T-cell (primary cell): ENCODE data around the gene RARB. TPM values are rescaled to one million over a fixed set of nuclear protein-coding genes. Genes with fewer than 3 reads are reported as not detected.

ENCODE experiments used
- ATAC-seq, 4 experiments: fragments of 200-7000 bp in 3 of 4; fragments of 150-1000 bp in 1 of 4; cut with Tn5 transposase; replicated peaks in 1 of 4; 1 replicate in 3 of 4; 2 replicates in 1 of 4; pipeline ENCODE4 v1.10.0; 2021; ENCODE audit warnings: moderate library complexity in 3 of 4, mild to moderate bottlenecking in 2 of 4, moderate number of reproducible peaks in 1 of 4
- CTCF ChIA-PET, 2 donors: fragments of 300-600 bp; sonication (Branson Sonifier 250); formaldehyde crosslinking; loops; one replicate each; lab custom pipeline; 2022; ENCODE audit warnings: antibody characterized with exemption in 2 of 2; lab: Charles Lee
- POLR2A ChIA-PET, 2 donors: fragments of 300-600 bp; sonication (Branson Sonifier 250); formaldehyde crosslinking; loops; one replicate each; lab custom pipeline; 2022; ENCODE audit warnings: antibody characterized with exemption in 2 of 2; lab: Charles Lee
- DNase-seq, 35 experiments: peaks; one replicate each; pipeline versions ENCODE4 v3.0.0 to v3.0.0-alpha.2; 2013 to 2023
- H3K27ac ChIP-seq: one replicate; pipeline ENCODE4 v1.5.1; 2013; ENCODE audit warnings: low read length
- H3K27me3 ChIP-seq, 2 experiments: replicated peaks in 1 of 2; 1 replicate in 1 of 2; 2 replicates in 1 of 2; pipeline versions ENCODE4 v1.6.1 to v1.7.0; 2013; ENCODE audit warnings: low read length in 1 of 2, mixed read lengths in 1 of 2; ENCODE audit not compliant: control insufficient read depth in 2 of 2, insufficient read depth in 2 of 2; ENCODE audit errors: extremely low read depth in 1 of 2
- H3K36me3 ChIP-seq, 2 donors: 1 replicate in 1 of 2; 2 replicates in 1 of 2; pipeline versions ENCODE4 v1.6.1 to v1.7.0; 2013; ENCODE audit warnings: low read length in 1 of 2; ENCODE audit not compliant: control insufficient read depth in 2 of 2, insufficient read depth in 1 of 2; ENCODE audit errors: extremely low read depth in 1 of 2
- H3K4me1 ChIP-seq, 2 experiments: 1 replicate in 1 of 2; 2 replicates in 1 of 2; pipeline versions ENCODE4 v1.6.1 to v1.7.0; 2013; ENCODE audit warnings: low read length in 2 of 2, mixed read lengths in 1 of 2; ENCODE audit not compliant: insufficient read depth in 2 of 2, control insufficient read depth in 1 of 2; ENCODE audit errors: extremely low read depth in 1 of 2
- H3K4me3 ChIP-seq, 2 donors: 1 replicate in 1 of 2; 2 replicates in 1 of 2; pipeline versions ENCODE4 v1.5.1 to v1.7.0; 2013; ENCODE audit warnings: mild to moderate bottlenecking in 2 of 2, low read length in 1 of 2, moderate library complexity in 1 of 2; ENCODE audit not compliant: control insufficient read depth in 1 of 2; ENCODE audit errors: extremely low read depth in 1 of 2
- H3K9me3 ChIP-seq: 2 replicates; pipeline ENCODE4 v1.7.0; 2013
- H3K27ac Mint-ChIP-seq, 2 donors: one replicate each; pipeline ENCODE4 v1.8.0; 2020 to 2021; ENCODE audit warnings: mild to moderate bottlenecking in 2 of 2, mixed read lengths in 2 of 2
- H3K27me3 Mint-ChIP-seq, 2 donors: one replicate each; pipeline ENCODE4 v1.8.0; 2021 to 2022; ENCODE audit warnings: mixed read lengths in 2 of 2
- H3K36me3 Mint-ChIP-seq: one replicate; pipeline ENCODE4 v1.8.0; 2021; ENCODE audit warnings: mixed read lengths
- H3K4me1 Mint-ChIP-seq, 3 donors: one replicate each; pipeline ENCODE4 v1.8.0; 2020 to 2022; ENCODE audit warnings: mixed read lengths in 3 of 3, mild to moderate bottlenecking in 1 of 3
- H3K4me3 Mint-ChIP-seq, 3 donors: one replicate each; pipeline ENCODE4 v1.8.0; 2020 to 2022; ENCODE audit warnings: mild to moderate bottlenecking in 3 of 3, mixed read lengths in 3 of 3, moderate library complexity in 3 of 3
- H3K9me3 Mint-ChIP-seq, 3 donors: one replicate each; pipeline ENCODE4 v1.8.0; 2020 to 2022; ENCODE audit warnings: mixed read lengths in 3 of 3
- WGBS: methylation state at CpG from one replicate; pipeline ENCODE4 v1.1.5; 2013; ENCODE audit warnings: missing lambda C conversion rate; ENCODE audit not compliant: insufficient coverage; 5-methylcytosine and 5-hydroxymethylcytosine counted together
- total RNA-seq, 35 experiments: library from RNA in 6 of 35; stranded (reverse) in 6 of 35; fragments of 120-200 nt in 1 of 35; gene quantifications; one replicate each; pipeline versions ENCODE4 v1.2.1 to v1.2.4 and lab custom pipeline; 2013 to 2026

The RARB gene
- total RNA-seq, 5 donors from 2014 or later (not counting 1 experiment from before 2014, with no cell fraction given) = not detected

DNA sequence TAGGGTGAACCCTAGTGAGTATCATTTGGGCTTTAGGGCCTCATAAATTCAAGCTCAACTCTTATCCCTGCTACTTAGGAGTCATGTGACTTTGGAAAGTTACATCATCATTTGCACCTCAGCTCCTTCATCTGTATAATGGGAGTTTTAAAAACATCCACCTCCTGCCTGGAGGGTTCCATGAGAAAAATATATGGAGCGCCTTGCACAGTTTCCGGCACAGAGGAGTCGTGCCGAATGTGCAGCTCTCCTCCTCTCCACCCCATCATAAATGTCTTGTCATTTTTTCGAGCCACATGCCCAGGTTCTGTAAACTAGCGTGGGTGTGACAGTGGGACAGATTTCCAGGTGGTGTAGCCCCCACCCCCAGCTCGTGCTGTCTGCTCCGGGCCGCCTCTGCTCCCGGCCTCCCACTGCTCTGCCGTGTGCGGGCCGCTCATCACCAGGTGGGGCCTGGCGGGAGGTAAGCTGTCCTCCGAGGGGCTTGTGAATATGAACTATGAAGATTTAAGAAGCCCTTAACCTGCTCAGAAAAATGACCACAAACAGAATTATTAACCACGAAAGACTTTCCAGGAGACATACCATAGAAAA lies 146.2 kb downstream of the RARB start:
- ChIA-PET CTCF (no interaction called here), POLR2A (interaction anchor here in 1 of 2 donors (0.6 kb wide), 1 partner anchor 147 kb away, joined by 3 read pairs; no protein-coding TSS in a partner anchor)
- Mint-ChIP-seq H3K36me3 (no peaks in the 10 kb centered on the region), H3K27ac (no peak overlapping the region), H3K27me3 (peaks cover 4 to 11% of the 10 kb centered on the region in 2 donors), H3K4me1 (no peaks in the 10 kb centered on the region), H3K9me3 (no peaks in the 10 kb centered on the region), H3K4me3 (no peak overlapping the region)
- peaks cover 0 to 19% of the 10 kb centered on the region in 2 experiments for H3K27me3 ChIP-seq
- H3K4me1 ChIP-seq = no peaks in the 10 kb centered on the region
- DNase-seq (no peak), ATAC-seq (no peak)
- no peak overlapping the region for H3K27ac ChIP-seq
- H3K36me3 ChIP-seq = no peaks in the 10 kb centered on the region
- 100% methylated on average over 3 of the region's 16 CpGs for WGBS
- no peaks in the 10 kb centered on the region for H3K9me3 ChIP-seq
- no peak overlapping the region for H3K4me3 ChIP-seq

DNA sequence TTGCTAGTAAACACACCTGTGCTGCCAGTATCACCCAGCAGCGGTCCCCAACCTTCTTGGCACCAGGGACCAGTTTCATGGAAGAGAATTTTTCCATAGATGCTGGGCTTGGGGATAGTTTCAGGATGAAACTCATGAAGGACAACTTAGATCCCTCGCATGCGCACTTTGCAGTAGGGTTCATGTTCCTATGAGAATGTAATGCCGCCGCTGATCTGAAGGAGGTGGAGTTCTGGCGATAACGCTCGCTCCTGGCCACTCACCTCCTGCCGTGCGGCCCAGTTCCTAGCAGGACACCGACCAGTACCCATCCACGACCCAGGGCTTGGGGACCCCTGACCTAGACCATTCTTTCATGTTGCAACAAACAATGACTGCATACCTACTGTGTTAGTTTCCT lies 146.9 kb downstream of the RARB start:
- Mint-ChIP-seq H3K4me1 (no peaks in the 10 kb centered on the region), H3K9me3 (no peaks in the 10 kb centered on the region), H3K27me3 (peaks cover 2 to 11% of the 10 kb centered on the region in 2 donors), H3K36me3 (no peaks in the 10 kb centered on the region), H3K4me3 (no peak overlapping the region), H3K27ac (no peak overlapping the region)
- POLR2A ChIA-PET = no interaction called here
- Histone ChIP-seq H3K4me3 (no peak overlapping the region), H3K27me3 (peaks cover 0 to 19% of the 10 kb centered on the region in 2 experiments), H3K36me3 (no peaks in the 10 kb centered on the region), H3K9me3 (no peaks in the 10 kb centered on the region), H3K4me1 (no peaks in the 10 kb centered on the region), H3K27ac (no peak overlapping the region)
- ATAC-seq = no peak
- CTCF ChIA-PET = no interaction called here
- DNase-seq = no peak
- WGBS = 97% methylated on average over 5 of the region's 12 CpGs

DNA sequence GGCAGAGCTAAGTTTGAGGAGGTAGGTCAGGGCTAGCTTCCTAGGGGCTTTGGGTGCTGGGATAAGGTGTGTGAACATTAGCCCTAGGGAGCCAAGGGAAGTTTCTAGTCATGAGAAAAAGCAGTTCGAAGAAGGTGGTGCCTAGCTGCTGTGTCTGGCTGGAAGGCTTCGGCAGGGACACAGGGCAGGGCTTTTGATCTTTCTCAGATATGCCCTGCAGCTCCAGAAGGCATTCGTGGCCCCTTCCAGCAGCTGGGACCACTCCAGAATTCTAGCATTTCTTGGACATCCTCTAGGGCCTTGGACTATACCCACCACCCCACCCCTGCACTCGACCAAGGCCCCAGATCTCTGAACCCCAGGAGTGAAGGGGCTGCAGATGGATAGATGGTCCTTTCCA lies 148.1 kb downstream of the RARB start:
- Mint-ChIP-seq H3K4me1 (no peaks in the 10 kb centered on the region), H3K9me3 (no peaks in the 10 kb centered on the region), H3K27ac (no peak overlapping the region), H3K36me3 (no peaks in the 10 kb centered on the region), H3K4me3 (no peak overlapping the region), H3K27me3 (peaks cover 2 to 11% of the 10 kb centered on the region in 2 donors)
- Histone ChIP-seq H3K27me3 (peaks cover 0 to 19% of the 10 kb centered on the region in 2 experiments), H3K4me3 (no peak overlapping the region), H3K36me3 (no peaks in the 10 kb centered on the region), H3K9me3 (no peaks in the 10 kb centered on the region), H3K4me1 (no peaks in the 10 kb centered on the region), H3K27ac (no peak overlapping the region)
- ChIA-PET POLR2A (no interaction called here), CTCF (no interaction called here)
- ATAC-seq (no peak), DNase-seq (no peak)
- WGBS = 92% methylated on average over 2 of the region's 4 CpGs

DNA sequence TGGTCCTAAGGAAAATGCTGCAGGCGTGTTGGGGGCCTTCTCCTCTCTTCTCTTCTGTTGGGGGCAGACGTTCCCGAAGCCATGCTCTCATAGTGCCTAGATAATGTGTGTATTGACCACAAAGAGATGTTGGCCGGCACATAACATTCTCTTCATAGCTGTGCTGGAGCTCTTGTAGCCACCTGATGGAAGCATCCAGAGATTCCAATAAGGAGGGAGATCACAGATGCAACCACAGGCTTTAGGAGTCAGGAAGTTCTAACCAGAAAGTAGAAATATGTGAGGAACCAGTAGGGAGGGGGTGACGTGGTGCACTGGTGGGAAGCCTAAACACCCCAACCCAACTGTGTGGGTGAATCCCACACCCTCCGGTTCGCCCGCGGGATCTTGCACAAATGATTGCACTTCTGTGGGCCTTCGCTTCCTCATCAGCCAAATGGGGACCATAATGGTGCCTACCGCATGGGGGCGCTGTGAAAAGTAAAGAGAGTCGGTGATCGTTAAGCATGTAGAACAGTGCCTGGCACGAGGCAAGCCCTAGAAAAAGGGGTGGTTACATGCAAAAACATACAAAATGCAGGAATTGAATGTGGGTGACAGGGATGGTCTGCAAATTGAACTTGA lies 148.9 kb downstream of the RARB start:
- POLR2A ChIA-PET = no interaction called here
- Mint-ChIP-seq H3K27me3 (peaks cover 5 to 11% of the 10 kb centered on the region in 2 donors), H3K4me1 (no peaks in the 10 kb centered on the region), H3K9me3 (no peaks in the 10 kb centered on the region), H3K27ac (no peak overlapping the region), H3K36me3 (no peaks in the 10 kb centered on the region), H3K4me3 (no peak overlapping the region)
- no peak overlapping the region for H3K4me3 ChIP-seq
- H3K4me1 ChIP-seq = no peaks in the 10 kb centered on the region
- H3K27me3 ChIP-seq = peaks cover 0 to 19% of the 10 kb centered on the region in 2 experiments
- ATAC-seq = no peak
- H3K36me3 ChIP-seq = no peaks in the 10 kb centered on the region
- H3K9me3 ChIP-seq = no peaks in the 10 kb centered on the region
- CTCF ChIA-PET = no interaction called here
- no peak overlapping the region for H3K27ac ChIP-seq
- WGBS = 80% methylated on average over 6 of the region's 15 CpGs
- no peak for DNase-seq

DNA sequence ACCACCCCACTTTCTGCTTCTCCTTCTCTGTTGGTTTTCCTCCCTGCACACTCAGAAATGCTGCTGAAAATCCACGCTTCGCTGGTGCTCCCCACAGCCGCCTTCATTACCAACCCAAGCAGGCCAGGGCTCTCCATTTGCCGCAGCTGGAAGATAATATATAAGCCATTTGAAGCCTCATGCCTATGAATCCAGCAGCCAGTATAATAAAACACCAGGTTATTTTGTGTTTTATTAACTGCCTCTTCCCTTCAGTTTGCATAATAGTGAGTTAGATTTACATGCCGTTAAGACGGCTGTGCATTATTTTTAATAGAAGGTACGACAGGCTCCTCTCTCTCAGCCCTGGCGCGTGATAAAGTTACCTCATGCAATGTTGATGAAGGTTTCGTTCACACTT lies 150.0 kb downstream of the RARB start:
- Histone ChIP-seq H3K36me3 (no peaks in the 10 kb centered on the region), H3K27ac (no peak overlapping the region), H3K27me3 (peaks cover 0 to 19% of the 10 kb centered on the region in 2 experiments), H3K4me3 (no peak overlapping the region), H3K4me1 (no peaks in the 10 kb centered on the region), H3K9me3 (no peaks in the 10 kb centered on the region)
- POLR2A ChIA-PET = no interaction called here
- CTCF ChIA-PET = no interaction called here
- peaks cover 6 to 18% of the 10 kb centered on the region in 2 donors for H3K27me3 Mint-ChIP-seq
- H3K27ac Mint-ChIP-seq = no peak overlapping the region
- 78% methylated on average over 4 of the region's 10 CpGs for WGBS
- no peak for ATAC-seq
- DNase-seq = no peak
- H3K4me1 Mint-ChIP-seq = no peaks in the 10 kb centered on the region
- no peak overlapping the region for H3K4me3 Mint-ChIP-seq
- H3K36me3 Mint-ChIP-seq = no peaks in the 10 kb centered on the region
- H3K9me3 Mint-ChIP-seq = no peaks in the 10 kb centered on the region

DNA sequence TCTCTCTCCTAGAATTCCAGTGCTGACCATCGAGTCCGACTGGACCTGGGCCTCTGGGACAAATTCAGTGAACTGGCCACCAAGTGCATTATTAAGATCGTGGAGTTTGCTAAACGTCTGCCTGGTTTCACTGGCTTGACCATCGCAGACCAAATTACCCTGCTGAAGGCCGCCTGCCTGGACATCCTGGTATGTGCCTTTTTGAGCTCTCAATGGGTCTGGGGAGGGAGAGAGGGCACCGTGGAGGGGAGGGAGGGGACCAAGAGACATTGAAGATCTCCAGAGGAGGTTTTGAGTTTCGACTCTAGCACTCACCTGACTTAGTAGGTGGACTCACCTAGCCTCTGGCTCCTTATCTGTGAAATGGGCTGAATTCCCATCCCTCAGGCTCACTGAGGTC lies 152.5 kb downstream of the RARB start:
- CTCF ChIA-PET = interaction anchor here in 1 of 2 donors (0.8 kb wide), 1 partner anchor 13 kb away, joined by 3 read pairs; no protein-coding TSS in a partner anchor
- WGBS = 54% methylated on average over 5 of the region's 8 CpGs

More for the DNA sequence above, 152.5 kb downstream of the RARB start:
- Mint-ChIP-seq H3K27me3 (peaks cover 8 to 18% of the 10 kb centered on the region in 2 donors), H3K27ac (no peak overlapping the region), H3K4me1 (no peaks in the 10 kb centered on the region), H3K9me3 (no peaks in the 10 kb centered on the region), H3K36me3 (no peaks in the 10 kb centered on the region), H3K4me3 (no peak overlapping the region)
- no peak overlapping the region for H3K27ac ChIP-seq
- POLR2A ChIA-PET = interaction anchor here in 1 of 2 donors (0.5 kb wide), 1 partner anchor 10 kb away, joined by 3 read pairs; no protein-coding TSS in a partner anchor
- no peak overlapping the region for H3K4me3 ChIP-seq
- H3K9me3 ChIP-seq = no peaks in the 10 kb centered on the region
- no peak for DNase-seq
- peaks cover 0 to 10% of the 10 kb centered on the region in 2 experiments for H3K27me3 ChIP-seq
- H3K4me1 ChIP-seq = no peaks in the 10 kb centered on the region
- no peaks in the 10 kb centered on the region for H3K36me3 ChIP-seq
- no peak for ATAC-seq
